Measurements from ENCODE around the gene DGKI.

Gene DGKI

GRCh38 chr7:137597856-137598255 is 248.9 kb downstream of the DGKI start:
- Histone ChIP-seq H3K4ac (ENCODE audit: low read length) (no peak overlapping the region), H3K27me3 (ENCODE audit: control insufficient read depth in 3 of 3, insufficient read depth in 3 of 3, low read depth in 1 of 3, low read length in 3 of 3) (no peaks in the 10 kb centered on the region), H3K14ac (ENCODE audit: low read length) (no peak overlapping the region), H2BK12ac (ENCODE audit: low read length) (no peak overlapping the region), H3K36me3 (replicated peaks in 1 of 2; ENCODE audit: control insufficient read depth in 2 of 2, insufficient read depth in 2 of 2, low read length in 2 of 2) (no peaks in the 10 kb centered on the region), H2BK120ac (ENCODE audit: low read depth, low read length) (no peak overlapping the region), H2BK5ac (ENCODE audit: low read length) (no peak overlapping the region), H3K4me2 (ENCODE audit: insufficient read depth, low read length, poor library complexity, severe bottlenecking) (no peak overlapping the region), H2AFZ (ENCODE audit: low read length) (no peak overlapping the region), H4K91ac (ENCODE audit: low read depth, low read length, poor library complexity) (no peak overlapping the region), H3K4me3 (ENCODE audit: low read length in 2 of 2) (no peak overlapping the region), H2BK15ac (ENCODE audit: low read length) (no peak overlapping the region), H3K79me1 (ENCODE audit: low read depth, low read length) (no peaks in the 10 kb centered on the region), H3K9me3 (replicated peaks in 1 of 2; ENCODE audit: control insufficient read depth in 2 of 2, insufficient read depth in 1 of 2, low read depth in 1 of 2, low read length in 2 of 2) (no peaks in the 10 kb centered on the region), H2AK5ac (ENCODE audit: low read depth, low read length) (no peak overlapping the region), H3K27ac (replicated peaks; ENCODE audit: low read length) (no peak overlapping the region), H4K8ac (ENCODE audit: low read depth, low read length) (no peak overlapping the region), H3K18ac (ENCODE audit: low read length) (no peak overlapping the region), H3K23ac (ENCODE audit: low read depth, low read length, poor library complexity) (no peak overlapping the region), H3K4me1 (ENCODE audit: control insufficient read depth in 2 of 2, insufficient read depth in 1 of 2, low read depth in 1 of 2, low read length in 2 of 2) (peaks cover 1% of the 10 kb centered on the region in 2 donors), H3K9ac (ENCODE audit: low read depth, low read length, poor library complexity) (no peak overlapping the region)
- WGBS, 2 donors (ENCODE audit: extremely low coverage in 2 of 2, insufficient read length in 2 of 2, insufficient replicate concordance in 1 of 2) = no CpG with 5 or more reads among the region's 4 CpGs
- no peak for DNase-seq (ENCODE audit: low spot score)

GRCh38 chr7:137593115-137593711 is 253.6 kb downstream of the DGKI start:
- no CpG with 5 or more reads among the region's 5 CpGs for WGBS, 2 donors (ENCODE audit: extremely low coverage in 2 of 2, insufficient read length in 2 of 2, insufficient replicate concordance in 1 of 2)
- H3K4ac ChIP-seq (ENCODE audit: low read length) = no peak overlapping the region
- no peaks in the 10 kb centered on the region for H3K27me3 ChIP-seq (ENCODE audit: control insufficient read depth in 3 of 3, insufficient read depth in 3 of 3, low read depth in 1 of 3, low read length in 3 of 3)
- H2AK5ac ChIP-seq (ENCODE audit: low read depth, low read length) = no peak overlapping the region
- H2BK15ac ChIP-seq (ENCODE audit: low read length) = no peak overlapping the region
- no peak overlapping the region for H4K8ac ChIP-seq (ENCODE audit: low read depth, low read length)
- H2BK5ac ChIP-seq (ENCODE audit: low read length) = no peak overlapping the region
- no peak overlapping the region for H3K4me2 ChIP-seq (ENCODE audit: insufficient read depth, low read length, poor library complexity, severe bottlenecking)
- no peak overlapping the region for H4K91ac ChIP-seq (ENCODE audit: low read depth, low read length, poor library complexity)
- H3K4me1 ChIP-seq (ENCODE audit: control insufficient read depth in 2 of 2, insufficient read depth in 1 of 2, low read depth in 1 of 2, low read length in 2 of 2) = peaks cover 7 to 26% of the 10 kb centered on the region in 2 donors
- H3K4me3 ChIP-seq (ENCODE audit: low read length in 2 of 2) = no peak overlapping the region
- no peak overlapping the region for H3K27ac ChIP-seq (replicated peaks; ENCODE audit: low read length)
- no peak overlapping the region for H3K9ac ChIP-seq (ENCODE audit: low read depth, low read length, poor library complexity)
- DNase-seq (ENCODE audit: low spot score) = no peak
- H3K14ac ChIP-seq (ENCODE audit: low read length) = no peak overlapping the region
- H2BK12ac ChIP-seq (ENCODE audit: low read length) = no peak overlapping the region
- no peak overlapping the region for H2BK120ac ChIP-seq (ENCODE audit: low read depth, low read length)
- no peaks in the 10 kb centered on the region for H3K79me1 ChIP-seq (ENCODE audit: low read depth, low read length)
- no peak overlapping the region for H2AFZ ChIP-seq (ENCODE audit: low read length)
- H3K18ac ChIP-seq (ENCODE audit: low read length) = no peak overlapping the region
- H3K23ac ChIP-seq (ENCODE audit: low read depth, low read length, poor library complexity) = no peak overlapping the region
- no peaks in the 10 kb centered on the region for H3K36me3 ChIP-seq (replicated peaks in 1 of 2; ENCODE audit: control insufficient read depth in 2 of 2, insufficient read depth in 2 of 2, low read length in 2 of 2)
- no peaks in the 10 kb centered on the region for H3K9me3 ChIP-seq (replicated peaks in 1 of 2; ENCODE audit: control insufficient read depth in 2 of 2, insufficient read depth in 1 of 2, low read depth in 1 of 2, low read length in 2 of 2)

- Histone ChIP-seq H3K27me3 (ENCODE audit: control insufficient read depth in 3 of 3, insufficient read depth in 3 of 3, low read depth in 1 of 3, low read length in 3 of 3) (no peaks in the 10 kb centered on the region), H3K18ac (ENCODE audit: low read length) (no peak overlapping the region), H3K4me2 (ENCODE audit: insufficient read depth, low read length, poor library complexity, severe bottlenecking) (no peak overlapping the region), H3K4me1 (ENCODE audit: control insufficient read depth in 2 of 2, insufficient read depth in 1 of 2, low read depth in 1 of 2, low read length in 2 of 2) (peaks cover 7 to 26% of the 10 kb centered on the region in 2 donors), H3K79me1 (ENCODE audit: low read depth, low read length) (no peaks in the 10 kb centered on the region), H3K4ac (ENCODE audit: low read length) (no peak overlapping the region), H4K91ac (ENCODE audit: low read depth, low read length, poor library complexity) (no peak overlapping the region), H2AK5ac (ENCODE audit: low read depth, low read length) (no peak overlapping the region), H2BK12ac (ENCODE audit: low read length) (no peak overlapping the region), H2BK5ac (ENCODE audit: low read length) (no peak overlapping the region), H3K23ac (ENCODE audit: low read depth, low read length, poor library complexity) (no peak overlapping the region), H3K36me3 (replicated peaks in 1 of 2; ENCODE audit: control insufficient read depth in 2 of 2, insufficient read depth in 2 of 2, low read length in 2 of 2) (no peaks in the 10 kb centered on the region), H3K27ac (replicated peaks; ENCODE audit: low read length) (no peak overlapping the region), H4K8ac (ENCODE audit: low read depth, low read length) (no peak overlapping the region), H2BK120ac (ENCODE audit: low read depth, low read length) (no peak overlapping the region), H3K9ac (ENCODE audit: low read depth, low read length, poor library complexity) (no peak overlapping the region), H2AFZ (ENCODE audit: low read length) (peak overlapping the region; percentile 77), H2BK15ac (ENCODE audit: low read length) (no peak overlapping the region), H3K4me3 (ENCODE audit: low read length in 2 of 2) (no peak overlapping the region), H3K9me3 (replicated peaks in 1 of 2; ENCODE audit: control insufficient read depth in 2 of 2, insufficient read depth in 1 of 2, low read depth in 1 of 2, low read length in 2 of 2) (no peaks in the 10 kb centered on the region), H3K14ac (ENCODE audit: low read length) (no peak overlapping the region)
- DNase-seq (ENCODE audit: low spot score) = peak; percentile 59
- WGBS, 2 donors (ENCODE audit: extremely low coverage in 2 of 2, insufficient read length in 2 of 2, insufficient replicate concordance in 1 of 2) = no CpG with 5 or more reads among the region's 6 CpGs
Measured at GRCh38 chr7:137592232-137592896, 254.4 kb downstream of the DGKI start.

GRCh38 chr7:137591421-137591837 is 255.3 kb downstream of the DGKI start:
- H2BK5ac ChIP-seq (ENCODE audit: low read length) = no peak overlapping the region
- no peak overlapping the region for H2BK120ac ChIP-seq (ENCODE audit: low read depth, low read length)
- H2BK15ac ChIP-seq (ENCODE audit: low read length) = no peak overlapping the region
- no peaks in the 10 kb centered on the region for H3K79me1 ChIP-seq (ENCODE audit: low read depth, low read length)
- no peak for DNase-seq (ENCODE audit: low spot score)
- no peaks in the 10 kb centered on the region for H3K9me3 ChIP-seq (replicated peaks in 1 of 2; ENCODE audit: control insufficient read depth in 2 of 2, insufficient read depth in 1 of 2, low read depth in 1 of 2, low read length in 2 of 2)
- H3K36me3 ChIP-seq (replicated peaks in 1 of 2; ENCODE audit: control insufficient read depth in 2 of 2, insufficient read depth in 2 of 2, low read length in 2 of 2) = no peaks in the 10 kb centered on the region
- H3K23ac ChIP-seq (ENCODE audit: low read depth, low read length, poor library complexity) = no peak overlapping the region
- H4K91ac ChIP-seq (ENCODE audit: low read depth, low read length, poor library complexity) = no peak overlapping the region
- no peak overlapping the region for H3K4ac ChIP-seq (ENCODE audit: low read length)
- no peak overlapping the region for H3K9ac ChIP-seq (ENCODE audit: low read depth, low read length, poor library complexity)
- no peak overlapping the region for H2BK12ac ChIP-seq (ENCODE audit: low read length)
- no peak overlapping the region for H3K18ac ChIP-seq (ENCODE audit: low read length)
- no CpG with 5 or more reads among the region's 5 CpGs for WGBS, 2 donors (ENCODE audit: extremely low coverage in 2 of 2, insufficient read length in 2 of 2, insufficient replicate concordance in 1 of 2)
- no peak overlapping the region for H3K4me2 ChIP-seq (ENCODE audit: insufficient read depth, low read length, poor library complexity, severe bottlenecking)
- peaks cover 7 to 26% of the 10 kb centered on the region in 2 donors for H3K4me1 ChIP-seq (ENCODE audit: control insufficient read depth in 2 of 2, insufficient read depth in 1 of 2, low read depth in 1 of 2, low read length in 2 of 2)
- H3K27ac ChIP-seq (replicated peaks; ENCODE audit: low read length) = no peak overlapping the region
- peak overlapping the region; percentile 77 for H2AFZ ChIP-seq (ENCODE audit: low read length)
- H3K27me3 ChIP-seq (ENCODE audit: control insufficient read depth in 3 of 3, insufficient read depth in 3 of 3, low read depth in 1 of 3, low read length in 3 of 3) = peaks cover 0 to 3% (median 0%) of the 10 kb centered on the region in 3 experiments
- no peak overlapping the region for H2AK5ac ChIP-seq (ENCODE audit: low read depth, low read length)
- H3K14ac ChIP-seq (ENCODE audit: low read length) = no peak overlapping the region
- H4K8ac ChIP-seq (ENCODE audit: low read depth, low read length) = no peak overlapping the region
- H3K4me3 ChIP-seq (ENCODE audit: low read length in 2 of 2) = no peak overlapping the region

All from neuronal stem cell (in vitro differentiated cells).